GM19238 (cell line): ENCODE data around the gene DNAJC16.
A peak's percentile ranks its signal among the peaks of the same experiment; 100 is the strongest.
"Not testable (repeated sequence)": the region's sequence is repeated elsewhere in the genome, so short reads cannot be mapped to it uniquely, and the experiment has no call there.

ENCODE experiments used
- DNase-seq: peaks from one replicate; pipeline ENCODE4 v3.0.0; 2011; ENCODE audit warnings: low spot score; ENCODE audit not compliant: insufficient read length

Gene DNAJC16

GRCh38 chr1:15506831-15507230 lies 19.8 kb upstream of the DNAJC16 start:
- no peak for DNase-seq

GRCh38 chr1:15507278-15507677 lies 19.4 kb upstream of the DNAJC16 start:
- no peak for DNase-seq

GRCh38 chr1:15508700-15509487 lies 17.8 kb upstream of the DNAJC16 start:
- DNase-seq = no peak

GRCh38 chr1:15509586-15509985 lies 17.1 kb upstream of the DNAJC16 start:
- no peak for DNase-seq

- no peak for DNase-seq
Observed at GRCh38 chr1:15510611-15511405, 15.8 kb upstream of the DNAJC16 start.

- DNase-seq = no peak
Observed at GRCh38 chr1:15513192-15513591, 13.5 kb upstream of the DNAJC16 start.

- no peak for DNase-seq
Observed at GRCh38 chr1:15513919-15514318, 12.7 kb upstream of the DNAJC16 start.

GRCh38 chr1:15514557-15514956 lies 12.1 kb upstream of the DNAJC16 start:
- not testable (repeated sequence) for DNase-seq

- DNase-seq = no peak
Observed at GRCh38 chr1:15515022-15515663, 11.5 kb upstream of the DNAJC16 start.

- DNase-seq = no peak
Observed at GRCh38 chr1:15519625-15520024, 7.0 kb upstream of the DNAJC16 start.

- not testable (repeated sequence) for DNase-seq
Observed at GRCh38 chr1:15521206-15521906, 5.3 kb upstream of the DNAJC16 start.

- no peak for DNase-seq
Observed at GRCh38 chr1:15522551-15522950, 4.1 kb upstream of the DNAJC16 start.

GRCh38 chr1:15523104-15524020 lies 3.3 kb upstream of the DNAJC16 start:
- no peak for DNase-seq

GRCh38 chr1:15524021-15524282 lies 2.7 kb upstream of the DNAJC16 start, which contains the start of gene CASP9:
Gene CASP9 (minus strand): TSS chr1:15524215. CDS start chr1:15524200, 15 bp downstream.
- DNase-seq = no peak

GRCh38 chr1:15524283-15525049 lies 2.2 kb upstream of the DNAJC16 start:
- DNase-seq = peak; percentile 88

- DNase-seq = peak; percentile 73
Observed at GRCh38 chr1:15525050-15526020, 1.3 kb upstream of the DNAJC16 start.

- DNase-seq = no peak
Observed at GRCh38 chr1:15526021-15526489, 593 bp upstream of the DNAJC16 start.

- no peak for DNase-seq
Observed at GRCh38 chr1:15531003-15531402, 4.4 kb downstream of the DNAJC16 start.

GRCh38 chr1:15531682-15532081 lies 5.0 kb downstream of the DNAJC16 start:
- DNase-seq = no peak
